SK-N-DZ (cell line): Measurements from ENCODE around the gene ITGA11.

Experiments used
- DNase-seq: peaks from one replicate; pipeline ENCODE4 v3.0.0-alpha.2; 2015; ENCODE audit warnings: low spot score

Gene ITGA11

GRCh38 chr15:68313501-68314410 lies 118.2 kb downstream of the ITGA11 start:
- no peak for DNase-seq

- no peak for DNase-seq
These were observed 119.2 kb downstream of the ITGA11 start for GRCh38 chr15:68312701-68313204.

GRCh38 chr15:68311859-68312557 lies 120.0 kb downstream of the ITGA11 start:
- DNase-seq, result no peak

- DNase-seq, result no peak
These were observed 120.5 kb downstream of the ITGA11 start for GRCh38 chr15:68311464-68311835.

- no peak for DNase-seq
These were observed 121.0 kb downstream of the ITGA11 start for GRCh38 chr15:68310804-68311463.

- DNase-seq, result peak; percentile 67
These were observed 121.7 kb downstream of the ITGA11 start for GRCh38 chr15:68310178-68310803.

- no peak for DNase-seq
These were observed 122.9 kb downstream of the ITGA11 start for GRCh38 chr15:68309024-68309423.

- DNase-seq, result no peak
These were observed 124.6 kb downstream of the ITGA11 start for GRCh38 chr15:68307131-68307928.

- no peak for DNase-seq
These were observed 126.5 kb downstream of the ITGA11 start for GRCh38 chr15:68305420-68305871.

- peak; percentile 48 for DNase-seq
These were observed 127.2 kb downstream of the ITGA11 start for GRCh38 chr15:68304589-68305337.

GRCh38 chr15:68303560-68304436 lies 128.2 kb downstream of the ITGA11 start:
- no peak for DNase-seq

GRCh38 chr15:68303134-68303533 lies 128.8 kb downstream of the ITGA11 start:
- DNase-seq, result no peak

GRCh38 chr15:68302729-68303128 lies 129.2 kb downstream of the ITGA11 start:
- no peak for DNase-seq

GRCh38 chr15:68301301-68301700 lies 130.7 kb downstream of the ITGA11 start:
- DNase-seq, result no peak

GRCh38 chr15:68300115-68300940 lies 131.6 kb downstream of the ITGA11 start:
- no peak for DNase-seq

- no peak for DNase-seq
These were observed 132.5 kb downstream of the ITGA11 start for GRCh38 chr15:68299436-68299835.

- no peak for DNase-seq
These were observed 133.0 kb downstream of the ITGA11 start for GRCh38 chr15:68298882-68299381.

GRCh38 chr15:68298336-68298735 lies 133.6 kb downstream of the ITGA11 start:
- no peak for DNase-seq
